ENCODE data around the gene RPS6KA2.
A peak's percentile ranks its signal among the peaks of the same experiment; 100 is the strongest.

Gene RPS6KA2

DNA sequence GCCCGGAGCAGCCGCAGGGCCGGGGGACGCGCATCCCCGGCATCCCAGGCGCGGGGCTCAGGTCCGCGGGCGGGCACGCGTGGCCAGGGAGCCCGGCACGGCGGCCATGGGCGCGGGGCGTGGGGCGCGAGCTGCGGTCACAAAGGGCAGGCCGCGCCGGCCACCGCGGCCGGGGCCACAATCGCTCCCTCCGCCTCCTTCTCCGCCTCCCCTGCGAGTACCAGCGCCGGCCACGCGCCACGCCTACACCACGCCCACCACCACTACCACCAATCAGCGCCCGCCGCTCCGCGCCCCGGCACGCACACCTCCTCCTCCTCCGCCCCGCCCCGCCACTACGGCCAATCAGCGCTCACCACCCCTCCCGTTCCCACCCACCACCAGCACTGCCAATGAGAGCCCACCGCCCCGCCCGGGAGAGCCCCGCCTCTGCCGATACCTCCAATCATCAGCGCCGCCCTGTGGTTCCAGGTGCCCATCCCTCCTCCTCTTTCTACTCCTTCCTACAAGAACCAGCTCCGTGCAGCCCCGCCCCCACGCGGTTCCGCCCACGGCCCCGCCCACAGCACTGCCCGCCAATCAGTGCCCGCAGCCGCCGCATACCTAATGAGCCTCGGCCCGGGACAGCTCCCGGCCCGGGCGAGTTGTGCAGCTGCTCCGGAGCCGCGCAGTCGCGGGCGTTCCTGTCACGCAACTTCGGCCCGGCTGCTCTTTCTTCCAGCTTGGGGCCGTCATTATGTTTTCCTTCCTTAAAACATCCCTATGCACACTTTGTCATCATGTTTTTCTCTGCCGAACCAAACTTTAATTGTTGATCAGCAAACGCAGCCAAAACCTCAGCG lies at the start of gene RPS6KA2:
TSS of gene RPS6KA2 (minus strand) at position 219 of the 842 bp plus-strand sequence. CDS start 232 bp downstream, outside the sequence.
- DNase-seq: peak; percentile 98

DNA sequence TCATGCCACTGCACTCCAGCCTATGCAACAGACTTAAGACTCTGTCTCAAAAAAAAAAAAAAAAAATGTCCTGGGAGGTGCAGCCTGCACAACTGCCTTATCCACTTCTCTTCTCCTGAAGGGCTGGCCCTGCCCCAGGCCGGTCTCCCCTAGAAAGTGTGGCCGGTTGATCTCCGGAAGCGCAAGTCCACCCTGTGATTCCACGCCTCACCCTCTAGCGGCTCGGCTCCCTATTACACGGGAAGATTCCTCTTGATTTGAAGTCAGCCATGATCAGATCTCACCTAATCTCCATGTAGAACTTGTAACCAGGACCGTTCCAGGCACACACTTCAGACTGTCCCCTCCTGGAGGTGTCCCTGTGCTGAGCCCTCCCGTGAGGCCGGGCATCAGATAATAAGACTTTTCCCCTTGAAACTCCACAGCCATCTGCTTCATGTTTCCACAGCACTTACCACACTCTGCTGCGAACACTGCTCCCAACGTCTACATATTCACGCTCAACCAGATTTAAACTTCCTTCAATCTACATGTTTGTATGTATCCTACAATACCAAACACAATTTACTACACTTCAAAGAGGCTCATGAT lies 49.3 kb upstream of the RPS6KA2 start:
- DNase-seq: no peak

DNA sequence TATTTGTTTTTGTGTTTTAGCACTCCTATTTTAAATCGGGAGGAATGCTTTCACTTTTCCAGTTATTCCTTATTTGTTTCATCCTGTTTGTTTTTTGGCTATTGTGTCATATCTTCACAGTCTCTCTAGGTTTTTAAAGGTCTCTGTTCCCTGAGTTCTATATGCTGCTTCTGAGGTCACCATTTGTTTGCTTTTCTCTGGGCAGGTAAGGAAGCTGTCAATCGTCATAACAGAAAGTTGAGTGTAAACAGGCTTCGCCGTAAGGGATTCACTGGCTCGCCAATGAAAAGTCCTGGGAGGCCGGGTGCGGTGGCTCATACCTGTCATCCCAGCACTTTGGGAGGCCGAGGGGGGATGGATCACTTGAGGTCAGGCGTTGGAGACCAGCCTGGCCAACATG lies 48.7 kb upstream of the RPS6KA2 start:
- no peak for DNase-seq

DNA sequence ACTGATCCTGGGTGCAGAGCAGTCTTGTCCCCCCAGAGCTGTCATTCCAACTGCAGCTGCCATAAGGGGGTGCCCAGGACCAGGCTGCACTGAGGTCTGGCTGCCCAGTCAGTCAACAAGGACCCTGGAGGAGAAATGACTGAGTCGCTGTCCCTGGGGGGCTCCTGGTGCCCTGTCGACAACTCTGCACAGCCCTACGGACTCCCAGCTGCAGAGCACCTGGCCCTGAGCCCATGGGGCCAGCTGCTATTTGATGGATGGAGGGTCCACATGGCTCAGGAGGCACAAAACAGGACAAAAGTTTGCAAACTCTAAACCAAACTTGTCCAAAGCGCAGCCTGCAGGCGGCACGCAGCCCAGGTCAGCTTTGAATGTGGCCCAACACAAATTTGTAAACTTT lies 46.3 kb upstream of the RPS6KA2 start:
- DNase-seq: no peak

DNA sequence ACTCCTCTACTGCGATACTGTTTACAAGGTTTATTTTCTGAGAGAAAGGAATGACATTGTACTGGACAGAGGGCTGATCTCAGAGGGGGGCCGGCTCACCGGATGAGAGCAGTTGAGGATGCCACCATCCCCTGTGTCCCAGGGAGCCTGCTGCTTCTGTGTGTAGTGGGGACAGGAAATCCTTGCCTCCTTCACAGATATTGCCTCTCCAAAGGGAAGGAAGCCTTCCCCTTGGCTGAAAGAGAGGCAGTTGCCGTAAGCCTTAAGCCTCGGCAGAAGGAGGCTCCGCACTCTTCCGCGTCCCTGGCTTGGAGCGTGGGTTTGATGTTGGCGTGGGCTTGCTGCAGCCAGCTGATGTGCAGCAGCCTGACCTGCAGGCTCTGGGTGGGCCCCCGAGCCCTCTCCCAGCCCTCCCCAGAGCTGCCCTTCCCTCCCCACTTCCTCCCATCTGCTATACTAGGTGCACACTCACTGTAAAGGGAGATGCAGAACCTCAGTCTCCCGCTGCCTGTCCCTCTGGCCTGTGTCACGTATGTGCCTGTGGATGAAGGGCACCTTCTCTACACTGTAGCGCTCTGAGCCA lies 45.7 kb upstream of the RPS6KA2 start:
- no peak for DNase-seq

DNA sequence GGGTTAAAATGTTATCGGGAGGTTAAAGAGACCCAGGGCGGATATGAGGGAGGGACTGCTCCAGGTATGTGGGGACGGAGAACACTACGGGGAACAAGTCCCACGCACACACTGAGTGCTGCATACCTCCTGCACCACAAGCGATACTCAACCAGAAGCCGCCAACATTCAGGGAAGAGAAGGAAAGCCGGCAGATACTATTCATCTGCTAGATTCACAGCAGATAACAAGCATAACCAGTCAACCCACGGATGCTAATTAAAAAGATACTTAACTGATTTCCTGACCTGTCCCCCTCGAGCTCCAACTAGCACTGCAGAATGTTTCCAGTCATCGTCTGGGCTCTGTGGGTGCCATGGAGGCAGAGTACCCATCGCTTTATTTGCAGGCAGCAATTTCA lies 45.1 kb upstream of the RPS6KA2 start:
- DNase-seq: no peak

DNA sequence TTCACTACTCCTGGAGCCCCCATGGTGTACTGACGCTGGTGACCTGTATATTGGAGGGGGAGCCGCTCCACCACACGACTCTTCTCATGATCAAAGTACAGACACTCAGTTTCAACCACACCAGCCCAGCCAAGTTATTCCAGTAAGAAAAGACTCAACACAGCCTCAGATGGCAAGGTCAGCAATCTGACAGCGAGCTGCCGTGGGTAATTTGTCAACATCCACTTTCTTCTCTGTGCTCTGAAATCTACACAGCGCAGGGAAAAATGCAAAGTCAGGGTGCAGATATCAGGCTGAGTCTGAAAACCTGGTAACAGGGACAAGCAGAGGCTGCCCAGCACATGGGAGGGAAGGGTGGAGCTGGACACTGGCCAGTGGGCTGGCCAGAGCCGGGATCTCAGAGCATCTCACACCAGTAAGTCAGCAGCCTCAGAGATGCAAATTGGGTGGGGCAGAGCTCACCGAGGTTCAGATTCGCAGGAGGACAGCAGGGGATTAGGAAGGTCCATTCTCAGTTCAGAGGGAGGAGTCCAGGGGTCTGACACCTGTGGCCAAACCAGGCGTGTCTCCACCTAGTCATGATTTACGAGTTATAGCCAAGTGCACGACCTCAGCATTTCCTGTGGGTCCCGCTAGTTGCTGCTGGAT lies 44.5 kb upstream of the RPS6KA2 start:
- DNase-seq: no peak

DNA sequence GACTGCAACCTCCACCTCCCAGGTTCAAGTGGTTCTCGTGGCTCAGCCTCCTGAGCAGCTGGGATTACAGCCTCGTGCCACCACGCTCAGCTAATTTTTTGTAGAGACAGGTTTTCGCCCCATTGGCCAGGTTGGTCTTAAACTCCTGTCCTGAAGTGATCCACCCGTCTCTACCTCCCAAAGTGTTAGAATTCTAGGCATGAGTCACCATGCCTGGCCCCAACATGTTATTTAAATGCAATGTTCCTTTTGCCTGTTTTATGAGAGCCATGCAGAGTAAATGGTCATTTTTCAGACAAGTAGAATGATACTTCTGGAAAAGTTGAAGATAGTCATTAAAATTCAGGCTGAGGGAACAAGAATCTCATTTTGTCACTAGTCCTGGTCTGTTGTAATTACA lies 43.8 kb upstream of the RPS6KA2 start:
- DNase-seq: no peak

DNA sequence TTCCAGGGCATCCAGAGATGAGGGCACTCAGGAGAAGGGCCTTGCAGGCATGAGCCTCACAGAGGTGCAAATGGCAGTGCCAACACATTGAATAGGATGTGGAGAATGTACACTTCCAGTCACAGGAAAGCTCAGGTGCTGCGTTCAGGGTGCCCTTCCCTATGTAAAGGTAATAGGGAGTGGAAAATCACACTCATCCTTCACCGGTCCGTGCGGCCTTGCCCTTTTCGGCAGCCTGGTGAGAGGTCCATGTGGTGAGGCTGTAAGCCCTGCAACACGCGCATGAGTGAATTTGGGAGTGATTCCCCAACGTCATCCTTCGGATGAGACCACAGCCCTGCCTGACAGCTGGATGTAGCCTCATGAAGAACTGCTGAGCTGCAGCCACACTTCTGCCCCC lies 43.0 kb upstream of the RPS6KA2 start:
- DNase-seq: no peak

DNA sequence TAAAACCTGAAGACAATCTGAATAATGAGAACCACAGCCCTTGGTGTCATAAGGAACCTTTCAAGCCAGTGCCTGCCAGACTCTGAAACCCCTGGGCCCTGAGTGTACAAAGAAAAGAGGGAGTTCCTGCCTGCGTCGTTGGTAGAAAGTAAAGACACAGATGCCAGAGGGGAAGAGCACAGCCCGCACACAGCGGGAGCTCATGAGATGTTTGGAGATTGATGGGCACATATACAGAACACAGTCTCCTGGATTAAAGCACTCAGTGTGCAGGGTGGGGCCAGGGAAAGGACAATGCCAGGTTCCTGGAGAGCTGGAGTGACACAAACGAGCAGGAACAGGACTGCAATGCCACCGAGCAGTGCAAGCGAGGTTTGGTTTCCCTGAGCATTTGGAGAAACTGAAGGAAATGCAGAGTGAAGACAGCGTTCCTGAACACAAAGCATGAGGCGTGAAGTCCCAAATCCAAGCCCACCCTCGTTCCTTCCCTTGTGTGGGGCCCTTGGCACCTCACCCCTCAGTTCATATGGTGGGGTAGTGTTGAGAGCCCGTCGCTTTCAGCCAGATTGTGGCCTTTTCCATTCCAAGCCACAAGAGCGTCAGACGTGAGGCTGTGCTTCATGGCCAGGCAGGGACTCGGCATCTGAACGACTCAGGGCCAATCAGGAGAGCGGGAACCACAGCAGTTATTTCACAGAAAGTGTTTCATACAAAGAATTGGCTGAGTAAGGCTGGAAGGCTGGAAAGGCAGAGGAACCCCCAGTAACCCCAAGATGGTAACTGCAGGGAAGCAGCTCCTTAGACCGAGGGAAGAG lies 41.0 kb upstream of the RPS6KA2 start:
- DNase-seq: no peak

DNA sequence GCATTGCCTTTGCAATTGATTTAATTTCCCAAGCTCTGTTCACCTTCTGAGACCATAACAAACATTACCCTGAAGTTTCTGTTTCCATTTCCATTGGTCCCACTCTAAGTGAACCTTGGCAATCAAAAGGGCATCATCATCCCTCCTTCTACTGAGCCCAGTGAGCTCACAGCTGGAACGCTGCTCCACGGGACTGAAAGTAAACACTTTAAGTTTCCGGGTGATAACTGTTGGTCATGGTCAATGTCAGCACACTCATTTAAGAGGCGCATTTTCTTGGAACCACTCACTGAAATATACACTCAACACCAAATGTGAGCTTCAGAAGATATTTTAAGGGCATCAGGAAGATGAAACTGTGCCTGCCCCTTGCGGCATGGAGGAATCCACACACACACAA lies 37.1 kb upstream of the RPS6KA2 start:
- no peak for DNase-seq

DNA sequence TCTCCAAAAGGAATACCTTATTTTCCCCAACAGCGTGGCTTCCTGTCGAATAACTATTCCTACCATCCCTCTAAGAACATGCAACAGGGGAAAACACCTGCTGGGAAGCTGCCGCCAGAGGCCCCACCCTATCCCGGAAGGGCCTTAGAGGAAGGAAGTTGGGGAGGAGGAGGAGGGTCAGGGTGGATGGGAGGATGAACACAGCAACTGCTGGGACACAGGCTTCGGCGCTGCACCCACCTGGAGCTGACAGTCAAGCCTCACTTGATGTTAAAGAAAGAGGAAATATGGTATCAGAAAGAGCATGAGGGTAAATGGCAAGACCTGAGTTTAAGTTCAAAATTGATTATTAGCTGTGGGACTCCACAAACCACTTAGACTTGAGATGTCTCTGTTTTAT lies 36.5 kb upstream of the RPS6KA2 start:
- DNase-seq: no peak

DNA sequence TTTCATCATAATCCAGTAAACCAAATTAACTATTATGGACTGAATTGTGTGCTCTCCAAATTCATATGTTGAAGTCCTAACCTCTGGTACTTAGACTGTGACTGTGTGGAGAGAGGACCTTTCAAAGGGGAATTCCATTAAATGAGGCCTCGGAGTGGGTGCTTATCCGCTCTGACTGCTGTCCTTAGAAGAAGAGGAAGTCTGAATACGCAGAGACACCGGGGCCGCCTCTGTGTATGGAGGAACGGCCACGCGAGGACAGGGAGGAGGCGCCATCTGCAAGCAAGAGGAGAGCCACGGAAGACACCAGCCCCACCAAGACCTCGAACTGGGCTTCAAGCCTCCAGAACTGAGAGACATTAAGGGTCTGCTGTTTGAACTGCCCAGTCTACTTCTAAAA lies 35.6 kb upstream of the RPS6KA2 start:
- no peak for DNase-seq

DNA sequence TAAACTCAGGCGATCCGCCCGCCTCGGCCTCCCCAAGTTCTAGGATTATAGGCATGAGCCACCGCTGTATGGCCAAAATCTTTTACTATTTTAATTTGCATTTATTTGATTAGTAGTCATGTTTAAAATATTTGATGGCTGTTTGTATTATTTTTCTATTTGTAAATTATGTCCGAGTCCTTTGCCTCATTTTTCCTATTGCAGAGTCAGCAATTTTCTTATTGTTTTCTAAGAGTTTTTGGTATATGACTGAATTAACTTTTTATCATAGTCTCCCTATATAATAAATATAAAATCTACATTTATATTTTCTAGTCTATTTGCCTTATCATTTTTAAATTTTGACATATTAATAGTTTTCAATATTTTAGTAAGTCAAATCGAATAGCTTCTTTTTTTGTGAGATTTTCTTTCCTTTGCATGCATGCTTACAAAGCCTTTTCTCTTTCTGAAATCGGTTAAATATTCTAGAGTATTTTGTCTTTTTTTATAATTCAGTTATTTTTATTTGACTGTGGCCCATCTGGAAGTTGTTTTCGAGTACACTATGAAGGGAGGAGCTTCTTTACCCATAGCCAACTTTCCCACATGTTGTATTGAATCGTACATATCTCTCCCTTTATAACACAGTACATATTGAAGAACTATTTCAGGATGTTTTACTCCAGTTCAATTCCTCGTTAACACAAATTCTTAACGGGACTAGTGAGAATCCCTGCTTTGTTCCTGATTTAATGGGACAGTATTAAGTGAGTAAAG lies 34.5 kb upstream of the RPS6KA2 start:
- no peak for DNase-seq

DNA sequence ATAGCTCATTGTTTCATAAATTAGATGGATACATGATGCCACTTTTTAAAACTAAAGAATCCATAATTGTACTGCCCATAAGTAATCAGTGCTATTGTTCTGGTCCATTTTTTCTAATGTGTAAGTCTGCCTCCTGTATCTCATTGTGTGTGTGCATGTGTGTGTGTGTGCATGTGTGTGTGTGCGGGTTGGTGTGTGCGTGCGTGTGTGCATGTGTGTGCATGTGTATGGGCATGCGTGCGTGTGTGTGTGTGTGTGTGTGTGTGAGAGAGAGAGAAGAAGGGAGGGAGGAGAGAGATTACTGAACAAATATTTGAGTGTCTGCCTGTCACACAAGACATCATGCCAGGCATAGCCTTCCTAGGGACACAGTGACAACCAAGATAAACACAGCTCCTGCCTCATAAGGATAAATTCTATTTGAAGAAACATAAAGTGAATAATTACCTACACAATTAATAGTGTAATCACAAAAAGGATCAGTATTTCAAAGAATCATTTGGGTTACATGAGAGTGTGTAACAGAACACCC lies 33.2 kb upstream of the RPS6KA2 start:
- no peak for DNase-seq

DNA sequence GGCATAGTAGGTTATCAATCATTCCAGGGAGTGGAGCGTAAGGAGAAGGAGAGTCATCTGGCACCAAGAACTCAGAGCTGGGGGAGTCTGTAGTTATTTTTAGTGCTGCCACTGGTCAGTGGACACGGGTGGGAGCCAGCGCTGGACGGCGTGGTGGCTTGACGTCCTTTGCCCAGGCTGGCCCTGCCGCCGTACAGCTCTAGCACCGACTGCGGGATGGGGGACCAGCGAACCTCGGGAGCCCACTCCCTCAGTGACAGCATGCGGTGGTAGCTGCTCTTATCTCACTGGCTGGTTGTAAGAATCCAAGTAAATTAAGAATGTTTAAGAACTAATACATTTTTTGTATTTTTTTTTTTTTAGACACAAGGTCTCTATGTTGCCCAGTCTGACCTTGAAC lies 32.5 kb upstream of the RPS6KA2 start:
- no peak for DNase-seq

DNA sequence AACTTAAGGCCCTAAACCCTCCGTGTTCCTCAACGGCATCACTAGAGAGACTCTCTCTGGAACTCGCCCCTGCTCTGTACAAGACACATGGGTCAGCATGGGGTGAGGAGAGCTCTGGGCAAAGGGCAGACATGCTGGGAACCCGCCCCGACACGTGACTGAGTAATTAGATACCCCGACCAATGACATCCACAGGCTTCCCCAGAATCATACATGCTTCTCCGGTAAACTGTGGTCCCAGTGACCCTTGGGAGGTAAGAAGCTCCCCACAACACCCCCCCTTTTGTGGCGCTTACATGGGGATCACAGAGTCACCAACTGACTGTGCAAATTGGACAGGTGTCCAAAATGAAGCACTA lies 31.7 kb upstream of the RPS6KA2 start:
- no peak for DNase-seq

DNA sequence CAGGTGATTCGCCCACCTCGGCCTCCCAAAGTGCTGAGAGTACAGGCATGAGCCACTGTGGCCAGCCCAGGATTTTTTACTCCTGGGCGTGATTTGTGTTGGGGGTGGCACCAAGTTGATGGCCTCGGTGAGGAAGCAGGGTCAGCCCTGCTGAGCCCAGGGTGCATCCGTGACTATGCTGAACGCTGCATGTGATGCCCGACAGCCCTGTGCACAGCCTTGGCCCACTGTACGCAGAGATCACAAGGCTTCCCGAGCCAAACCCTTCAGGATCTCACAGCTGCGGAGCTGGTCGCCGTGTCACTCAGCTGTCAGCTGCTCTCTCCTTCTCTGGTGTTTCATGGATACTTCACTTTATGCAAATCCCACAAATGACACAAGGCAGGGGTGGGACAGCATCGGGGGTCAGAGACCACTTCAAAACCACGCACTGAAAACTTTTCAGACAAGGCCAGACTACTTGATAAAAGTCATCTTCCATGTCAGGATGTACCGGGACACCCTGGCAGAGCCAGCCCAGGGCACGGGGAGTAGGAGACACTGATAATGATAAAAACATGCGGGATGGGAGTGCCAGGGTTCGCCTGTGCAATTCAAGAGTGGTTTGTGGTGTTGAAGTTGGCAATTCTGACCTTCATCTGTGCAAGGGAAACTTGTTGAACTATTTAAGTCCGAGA lies 31.2 kb upstream of the RPS6KA2 start:
- no peak for DNase-seq

DNA sequence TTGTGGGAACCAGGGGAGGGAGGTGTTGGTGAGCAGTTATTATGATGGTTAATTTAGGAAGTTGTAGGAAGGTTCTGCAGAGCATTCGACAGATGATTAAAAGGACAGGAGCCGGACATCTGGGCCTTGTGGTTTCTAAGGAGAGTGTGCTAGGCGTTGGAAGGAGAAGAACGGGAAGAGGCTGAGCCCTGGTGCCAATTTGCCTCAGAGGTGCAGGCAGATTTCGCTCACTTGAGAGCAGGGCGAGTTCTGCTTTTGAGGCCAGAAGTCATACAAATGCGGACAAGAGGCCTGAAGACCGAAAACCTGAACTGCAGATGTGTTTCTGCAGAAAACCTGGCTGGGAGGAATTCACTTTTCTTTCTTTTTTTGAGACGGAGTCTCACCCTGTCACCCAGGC lies 30.5 kb upstream of the RPS6KA2 start:
- no peak for DNase-seq

DNA sequence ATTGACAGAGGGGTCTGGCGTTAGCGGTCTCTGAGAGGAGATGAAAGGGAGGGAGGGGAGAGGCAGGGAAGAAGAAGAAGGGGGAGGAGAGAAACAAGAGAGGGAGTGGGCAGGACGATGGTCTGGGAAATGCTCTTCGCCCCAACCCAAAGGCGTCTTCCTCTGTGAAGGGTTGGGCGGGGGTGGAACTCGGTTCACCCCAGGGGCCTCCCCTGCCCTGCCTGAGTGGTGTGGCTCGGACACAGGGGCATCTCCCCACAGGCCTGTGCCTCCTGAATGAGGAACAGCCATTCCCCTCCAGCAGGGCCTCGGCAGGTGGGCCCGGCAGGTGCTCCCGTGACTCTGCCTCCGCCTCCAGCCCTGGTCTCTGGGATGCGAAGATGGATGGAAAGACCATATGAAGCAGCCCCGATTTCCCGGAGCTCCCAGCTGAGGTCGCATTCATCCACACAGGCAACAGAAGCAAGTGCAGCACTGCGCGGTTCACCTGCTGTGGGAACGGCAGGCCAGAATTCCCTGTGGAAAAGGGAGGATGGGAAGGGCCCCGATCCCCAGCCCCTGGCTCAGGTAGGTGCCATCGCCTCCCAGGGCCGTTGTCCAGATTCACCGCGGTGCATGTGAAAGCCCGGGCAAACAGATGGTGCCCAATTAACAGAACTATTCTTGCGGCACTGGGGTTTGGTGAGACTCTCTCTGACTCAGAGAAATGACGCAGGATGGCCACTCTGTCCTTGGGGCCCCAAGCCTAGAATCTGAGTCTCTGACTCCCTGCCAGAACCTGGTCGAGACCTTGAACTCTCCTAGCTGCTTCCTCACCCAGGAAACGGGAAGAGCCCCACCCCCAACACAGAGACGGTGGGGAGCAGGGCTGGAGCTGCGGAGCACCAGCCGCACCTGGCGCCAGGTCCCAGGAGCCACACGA lies 29.4 kb upstream of the RPS6KA2 start:
- DNase-seq: no peak

All from kidney glomerular epithelial cell (primary cell).